K562 (cell line): ENCODE data around the gene TXNRD2. TPM values are rescaled to one million over a fixed set of nuclear protein-coding genes. Genes with fewer than 3 reads are reported as not detected.
A peak's percentile ranks its signal among the peaks of the same experiment; 100 is the strongest.

Experiments
- ATAC-seq: fragments of 200-7000 bp; cut with Tn5 transposase; 3 replicates; pipeline ENCODE4 v1.9.1; 2020; ENCODE audit warnings: moderate library complexity
- BruUV-seq: library from RNA; stranded (reverse); fragments of 400-500 nt; replicated peaks from 2 replicates; lab custom pipeline; 2021; lab: Mats Ljungman, UMichigan
- CTCF ChIA-PET: fragments of 300-600 bp; formaldehyde crosslinking; extraction: SDS; loops from one replicate; lab custom pipeline; 2021; ENCODE audit warnings: low intra/inter-chr PET ratio; lab: Yijun Ruan, JAX
- POLR2A ChIA-PET: fragments of 300-600, 350-650 bp; sonication (Branson Sonifier 250); formaldehyde crosslinking; extraction: SDS; loops from one replicate; lab custom pipeline; 2021; ENCODE audit warnings: antibody characterized with exemption, inconsistent platforms; lab: Yijun Ruan, JAX
- DNase-seq, 4 experiments: peaks; one replicate each; pipeline versions ENCODE4 v3.0.0 to v3.0.0-alpha.2; 2011 to 2018; ENCODE audit warnings: low spot score in 3 of 4, mixed read lengths in 3 of 4; ENCODE audit errors: extremely low read depth in 1 of 4
- FAIRE-seq: peaks from 2 replicates; lab custom pipeline; 2011; peaks lifted over from hg19 to GRCh38; lab: Jason Lieb, UNC
- H2AFZ ChIP-seq: 2 replicates; pipeline ENCODE4 v1.6.0; 2011; ENCODE audit warnings: low read depth, low read length, control low read depth, inconsistent platforms
- H3K27ac ChIP-seq: fragments of 200-600 bp; 3 replicates; pipeline ENCODE4 v1.8.0; 2011; ENCODE audit warnings: low read depth, mild to moderate bottlenecking, control low read depth, inconsistent platforms, low read length, moderate library complexity, mixed read lengths; ENCODE audit errors: extremely low read depth
- H3K27me3 ChIP-seq, 2 experiments: fragments of 300-600 bp in 1 of 2; 2 replicates in 1 of 2; 3 replicates in 1 of 2; pipeline versions ENCODE4 v1.6.0 to v1.8.0; 2011; ENCODE audit warnings: inconsistent platforms in 2 of 2, low read length in 2 of 2, mild to moderate bottlenecking in 1 of 2, mixed read lengths in 1 of 2, moderate library complexity in 1 of 2; ENCODE audit not compliant: control insufficient read depth in 2 of 2, insufficient read depth in 2 of 2
- H3K36me3 ChIP-seq: fragments of 300-600 bp; 3 replicates; pipeline ENCODE4 v1.8.0; 2011; ENCODE audit warnings: mild to moderate bottlenecking, low read length, inconsistent platforms; ENCODE audit not compliant: control insufficient read depth, insufficient read depth
- H3K4me1 ChIP-seq, 2 experiments: fragments of 200-600 bp in 1 of 2; replicated peaks in 1 of 2; 2 replicates in 1 of 2; 3 replicates in 1 of 2; pipeline versions ENCODE4 v1.5.1 to v1.8.0; 2011; ENCODE audit warnings: inconsistent platforms in 2 of 2, low read length in 2 of 2, mild to moderate bottlenecking in 1 of 2, mixed read lengths in 1 of 2, moderate library complexity in 1 of 2; ENCODE audit not compliant: control insufficient read depth in 2 of 2, insufficient read depth in 2 of 2
- H3K4me2 ChIP-seq: 2 replicates; pipeline ENCODE4 v1.6.1; 2011; ENCODE audit warnings: low read length, control low read depth, inconsistent platforms, mixed read lengths; ENCODE audit not compliant: insufficient read depth
- H3K4me3 ChIP-seq: fragments of 200-600 bp; sonication (generic), shearing (Covaris generic); 2 replicates; pipeline ENCODE4 v1.5.1; 2016; ENCODE audit warnings: control low read depth, inconsistent platforms
- H3K79me2 ChIP-seq: fragments of 200-600 bp; 3 replicates; pipeline ENCODE4 v1.8.0; 2011; ENCODE audit warnings: low read length, inconsistent platforms; ENCODE audit not compliant: control insufficient read depth, insufficient read depth
- H3K9ac ChIP-seq, 2 experiments: 2 replicates each; pipeline versions ENCODE4 v1.6.0 to v1.6.1; 2011; ENCODE audit warnings: low read depth in 2 of 2, low read length in 2 of 2, control low read depth in 1 of 2, inconsistent platforms in 1 of 2, mild to moderate bottlenecking in 1 of 2, mixed read lengths in 1 of 2; ENCODE audit not compliant: insufficient read depth in 1 of 2
- H3K9me1 ChIP-seq: one replicate; pipeline ENCODE4 v1.6.0; 2011; ENCODE audit warnings: inconsistent platforms, mild to moderate bottlenecking, low read length, moderate library complexity; ENCODE audit not compliant: control insufficient read depth, insufficient read depth
- H3K9me3 ChIP-seq: replicated peaks from 2 replicates; pipeline ENCODE4 v1.5.1; 2011; ENCODE audit warnings: low read depth, low read length, inconsistent platforms; ENCODE audit not compliant: control insufficient read depth, insufficient read depth
- H4K20me1 ChIP-seq: replicated peaks from 2 replicates; pipeline ENCODE4 v1.6.1; 2011; ENCODE audit warnings: low read length, inconsistent platforms, mixed read lengths; ENCODE audit not compliant: control insufficient read depth, insufficient read depth
- CBX3 ChIP-seq, 2 experiments: IDR thresholded peaks; 1 replicate in 1 of 2; 2 replicates in 1 of 2; pipeline ENCODE4 v1.6.1; 2012; ENCODE audit warnings: inconsistent platforms in 2 of 2, low read length in 2 of 2, borderline replicate concordance in 1 of 2, control low read depth in 1 of 2
- CREB3 ChIP-seq: fragments of 450-650 bp; conservative IDR thresholded peaks from 2 replicates; pipeline ENCODE4 v1.6.1; 2016; ENCODE audit warnings: missing genetic modification characterization, low read depth, mild to moderate bottlenecking, missing compliant biosample characterization, moderate library complexity
- FIP1L1 ChIP-seq: fragments of 200-400 bp; formaldehyde crosslinking; IDR thresholded peaks from 2 replicates; pipeline ENCODE4 v1.6.1; 2018; ENCODE audit warnings: mild to moderate bottlenecking, low read depth, low read length; ENCODE audit not compliant: poor library complexity, severe bottlenecking
- ID3 ChIP-seq, 2 experiments: fragments of 250-450 bp in 1 of 2; fragments of 450-650 bp in 1 of 2; sonication (Bioruptor Pico) in 1 of 2; IDR thresholded peaks; 2 replicates each; pipeline versions ENCODE4 v1.6.1 to v1.8.0; 2016 to 2021; ENCODE audit warnings: mild to moderate bottlenecking in 2 of 2, moderate library complexity in 2 of 2, missing compliant biosample characterization in 1 of 2, missing genetic modification characterization in 1 of 2
- MLX ChIP-seq, 2 experiments: fragments of 450-650 bp in 1 of 2; sonication (generic) in 1 of 2; formaldehyde crosslinking; conservative IDR thresholded peaks; 2 replicates each; pipeline versions ENCODE4 v1.4.0 to v1.8.1; 2020 to 2022; ENCODE audit warnings: mild to moderate bottlenecking in 1 of 2, missing genetic modification reagents in 1 of 2
- NFE2 ChIP-seq: IDR thresholded peaks from 2 replicates; pipeline ENCODE4 v1.6.1; 2014; ENCODE audit warnings: antibody characterized with exemption, low read depth
- NONO ChIP-seq, 2 experiments: fragments of 200-400 bp in 1 of 2; fragments of 450-650 bp in 1 of 2; formaldehyde crosslinking in 1 of 2; IDR thresholded peaks; 2 replicates each; pipeline ENCODE4 v1.6.1; 2017; ENCODE audit warnings: low read depth in 2 of 2, mild to moderate bottlenecking in 2 of 2, moderate library complexity in 2 of 2, low read length in 1 of 2
- PBX2 ChIP-seq, 2 experiments: IDR thresholded peaks in 1 of 2; conservative IDR thresholded peaks in 1 of 2; 2 replicates each; pipeline ENCODE4 v1.6.1; 2016; ENCODE audit warnings: low read depth in 2 of 2, mild to moderate bottlenecking in 1 of 2, missing compliant biosample characterization in 1 of 2, missing genetic modification characterization in 1 of 2, moderate library complexity in 1 of 2
- RFX7 ChIP-seq: fragments of 250-450 bp; sonication (Bioruptor Pico); IDR thresholded peaks from 2 replicates; pipeline ENCODE4 v1.5.1; 2021; ENCODE audit warnings: mild to moderate bottlenecking
- THAP12 ChIP-seq: fragments of 250-450 bp; sonication (Bioruptor Pico); IDR thresholded peaks from 2 replicates; pipeline ENCODE4 v1.9.0; 2021; ENCODE audit warnings: mild to moderate bottlenecking, inconsistent platforms
- ZNF12 ChIP-seq: sonication (generic); formaldehyde crosslinking; IDR thresholded peaks from 2 replicates; pipeline ENCODE4 v1.4.0; 2020; ENCODE audit warnings: mild to moderate bottlenecking, missing genetic modification reagents
- WGBS: fragments of 100-300 bp; shearing (Covaris generic); methylation state at CpG from one replicate; pipeline ENCODE4 v1.1.6; 2016; ENCODE audit warnings: low coverage, mixed read lengths; ENCODE audit not compliant: insufficient coverage; ENCODE audit errors: missing lambda C conversion rate; 5-methylcytosine and 5-hydroxymethylcytosine counted together
- in situ Hi-C: fragments of 300-500 bp; cut with MboI; formaldehyde crosslinking; loops from 4 replicates; pipeline ENCODE4 v1.15.0; 2018; ENCODE audit warnings: inconsistent platforms, mixed read lengths
- intact Hi-C: fragments of 100-400 bp; cut with micrococcal nuclease; formaldehyde crosslinking; loops from 2 replicates; pipeline ENCODE4 v1.14.2; 2022
- polyA plus RNA-seq, 8 experiments: library from polyadenylated mRNA; depleted of rRNA in 4 of 8; stranded (reverse) in 5 of 8; unstranded in 3 of 8; fragments of >200 nt; fragmentation: Nextera tagmentation in 2 of 8; fragmentation: Illumina TruSeq in 1 of 8; extraction: Ambion mirVana in 2 of 8; extraction: Trizol in 1 of 8; gene quantifications; 2 replicates each; pipeline versions ENCODE4 v1.2.1 to v1.2.3, GENCODE V29; 2011 to 2014; ENCODE audit warnings: inconsistent platforms in 1 of 8, missing spikeins in 1 of 8
- total RNA-seq, 7 experiments: library from RNA; depleted of rRNA in 6 of 7; stranded (reverse); fragments of >200 nt in 6 of 7; fragmentation: Illumina TruSeq in 2 of 7; extraction: Trizol in 2 of 7; gene quantifications; 2 replicates each; pipeline versions ENCODE4 v1.2.1 to v1.2.3, GENCODE V29; 2011 to 2021; ENCODE audit warnings: low replicate concordance in 1 of 7

Gene TXNRD2
- total and polyA plus RNA-seq, 9 of the 15 experiments (the other 6 are each of a cell fraction or from before 2014, with no cell fraction given), result 3.3 to 80.2 (median 49.4) TPM

GRCh38 chr22:19916006-19916405, 25.6 kb downstream of the TXNRD2 start:
- Histone ChIP-seq H4K20me1 (no peaks in the 10 kb centered on the region), H3K9me3 (no peaks in the 10 kb centered on the region), H3K9ac (peak overlapping the region in 1 of 2 experiments; percentile 7; a peak in 2 of 4 replicates), H2AFZ (no peak overlapping the region), H3K36me3 (peaks cover 70% of the 10 kb centered on the region), H3K4me3 (no peak overlapping the region), H3K27me3 (no peaks in the 10 kb centered on the region), H3K79me2 (no peaks in the 10 kb centered on the region), H3K4me1 (peaks cover 0 to 37% of the 10 kb centered on the region in 2 experiments; a peak in 4 of 5 replicates), H3K9me1 (no peaks in the 10 kb centered on the region), H3K27ac (no peak overlapping the region), H3K4me2 (no peak overlapping the region)
- ChIA-PET POLR2A (interaction anchor here (0.5 to 1.4 kb wide), 9 partner anchors 11 to 757 kb away, joined by 3 to 7 read pairs (median 3); partner anchors contain the start of gene GP1BB), CTCF (no interaction called here)
- DNase-seq, result no peak
- no peak for ATAC-seq
- FAIRE-seq, result no peak
- BruUV-seq, result no TSS peak
- 75% methylated on average over 9 of the region's 9 CpGs for WGBS
- in situ Hi-C loops, result no loop called here
- intact Hi-C loops, result no loop called here
- TF ChIP-seq CBX3 (IDR thresholded peaks at IDR 0.05; ENCODE audit: borderline replicate concordance in 1 of 2, low read length in 2 of 2) (peak in 1 of 2 experiments; percentile 82; a peak in 1 of 3 replicates), RFX7 (CRISPR knock-in tag) (no peak), NONO (IDR thresholded peaks at IDR 0.05; ENCODE audit: low read depth in 2 of 2, low read length in 1 of 2) (no peak), PBX2 (CRISPR knock-in tag; IDR thresholded peaks at IDR 0.05; ENCODE audit: low read depth) (peak; percentile 41), PBX2 (tag; conservative IDR thresholded peaks at IDR 0.05; ENCODE audit: low read depth) (no peak), MLX (CRISPR knock-in tag; conservative IDR thresholded peaks at IDR 0.05) (0 out of 4 replicates have a peak, but pooled peaks of 1 of the 2 experiments have one; percentile 24), NFE2 (no peak), CREB3 (tag) (no peak), FIP1L1 (no peak), ID3 (CRISPR knock-in tag; IDR thresholded peaks at IDR 0.05) (no peak), ID3 (tag; IDR thresholded peaks at IDR 0.05) (0 out of 2 replicates have a peak, but pooled peaks have one; percentile 35), ZNF12 (no peak), THAP12 (CRISPR knock-in tag) (0 out of 2 replicates have a peak, but pooled peaks have one; percentile 54)
